Fibroblast of the aortic adventitia (primary cell): ENCODE data around the gene CCDC28B. TPM values are rescaled to one million over a fixed set of nuclear protein-coding genes. Genes with fewer than 3 reads are reported as not detected.

Experiments used
- DNase-seq: peaks from one replicate; pipeline ENCODE4 v3.0.0-alpha.2; 2010; ENCODE audit warnings: low read depth
- H3K4me3 ChIP-seq: 2 replicates; pipeline ENCODE4 v1.5.1; 2011; ENCODE audit warnings: low read depth, mild to moderate bottlenecking, control low read depth, low read length, moderate library complexity
- total RNA-seq: library from RNA; depleted of rRNA; stranded (reverse); fragments of >200 nt; gene quantifications from 2 replicates; pipeline ENCODE4 v1.2.3, GENCODE V29; 2012; ENCODE audit warnings: low replicate concordance
- TF ChIP-seq, protein P1 (sequence below): IDR thresholded peaks from 2 replicates; pipeline ENCODE4 v1.5.1; 2011; ENCODE audit warnings: mild to moderate bottlenecking, low read length, control low read depth, inconsistent platforms; ENCODE audit not compliant: insufficient read depth

CCDC28B gene
- total RNA-seq, 1 donor, result 6.0 TPM

DNA sequence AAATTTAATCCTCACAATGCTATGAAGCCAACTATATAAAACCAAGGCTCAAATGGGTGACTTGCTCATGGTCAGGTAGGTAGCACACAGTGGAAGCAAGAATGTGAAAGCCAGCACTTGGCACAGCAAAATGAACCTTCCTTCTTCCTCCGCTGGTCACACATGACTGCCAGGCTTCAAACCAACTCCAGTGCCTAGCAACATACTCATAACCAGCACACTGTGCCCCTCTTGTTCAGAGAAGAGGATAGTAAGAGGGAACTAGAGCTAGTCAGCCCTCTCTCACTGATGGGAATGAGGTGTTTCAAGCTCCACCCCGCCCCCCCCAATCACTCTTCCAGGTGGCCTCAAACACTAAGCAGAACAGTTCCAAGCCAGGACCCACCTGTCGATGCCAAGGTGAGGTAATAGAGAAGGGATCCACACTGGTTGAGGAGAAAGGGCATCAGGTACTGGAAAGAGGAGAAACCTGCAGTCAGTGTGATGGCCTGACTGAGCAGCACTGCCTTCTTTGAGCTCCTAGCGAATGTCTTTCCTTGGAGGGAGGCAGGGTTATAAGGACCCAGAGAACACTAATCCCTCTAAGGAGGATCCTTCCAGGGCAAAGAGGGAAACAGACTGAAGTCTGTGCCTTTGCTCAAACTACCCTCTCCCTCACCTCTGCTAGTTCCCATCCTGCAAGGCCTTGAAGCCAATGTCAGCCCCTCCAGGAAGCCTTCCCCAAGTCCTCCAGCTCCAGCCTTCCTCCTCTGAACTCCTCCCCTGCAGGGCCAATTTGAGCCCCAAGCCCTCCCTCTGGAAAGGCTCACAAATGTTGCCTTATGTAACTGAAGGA lies 20.6 kb downstream of the CCDC28B start:
- DNase-seq, result no peak
- H3K4me3 ChIP-seq, result peak overlapping the region; percentile 93
- TF ChIP-seq, protein P1, sequence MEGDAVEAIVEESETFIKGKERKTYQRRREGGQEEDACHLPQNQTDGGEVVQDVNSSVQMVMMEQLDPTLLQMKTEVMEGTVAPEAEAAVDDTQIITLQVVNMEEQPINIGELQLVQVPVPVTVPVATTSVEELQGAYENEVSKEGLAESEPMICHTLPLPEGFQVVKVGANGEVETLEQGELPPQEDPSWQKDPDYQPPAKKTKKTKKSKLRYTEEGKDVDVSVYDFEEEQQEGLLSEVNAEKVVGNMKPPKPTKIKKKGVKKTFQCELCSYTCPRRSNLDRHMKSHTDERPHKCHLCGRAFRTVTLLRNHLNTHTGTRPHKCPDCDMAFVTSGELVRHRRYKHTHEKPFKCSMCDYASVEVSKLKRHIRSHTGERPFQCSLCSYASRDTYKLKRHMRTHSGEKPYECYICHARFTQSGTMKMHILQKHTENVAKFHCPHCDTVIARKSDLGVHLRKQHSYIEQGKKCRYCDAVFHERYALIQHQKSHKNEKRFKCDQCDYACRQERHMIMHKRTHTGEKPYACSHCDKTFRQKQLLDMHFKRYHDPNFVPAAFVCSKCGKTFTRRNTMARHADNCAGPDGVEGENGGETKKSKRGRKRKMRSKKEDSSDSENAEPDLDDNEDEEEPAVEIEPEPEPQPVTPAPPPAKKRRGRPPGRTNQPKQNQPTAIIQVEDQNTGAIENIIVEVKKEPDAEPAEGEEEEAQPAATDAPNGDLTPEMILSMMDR, result no peak

DNA sequence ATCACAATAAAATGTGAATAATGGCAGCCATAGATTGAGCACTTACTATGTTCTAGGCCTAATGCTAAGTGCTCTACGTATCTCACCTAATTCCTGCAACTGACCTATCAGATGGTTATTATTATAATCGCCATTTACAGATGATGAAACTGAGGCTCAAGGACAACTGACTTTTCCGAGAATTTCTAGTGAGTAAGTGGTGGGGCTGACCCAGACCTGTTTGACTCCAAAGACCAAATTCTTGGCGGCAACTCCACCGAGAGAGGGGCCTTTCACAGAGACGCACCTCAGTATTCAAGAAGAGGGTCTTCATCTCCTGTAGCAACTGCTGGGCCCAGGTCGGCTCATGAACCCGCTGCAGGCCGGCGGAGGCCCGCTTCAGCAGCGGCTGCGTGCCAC lies 21.2 kb downstream of the CCDC28B start:
- peak overlapping the region; percentile 93 for H3K4me3 ChIP-seq
- DNase-seq, result peak; percentile 42
- TF ChIP-seq, protein P1, result no peak

DNA sequence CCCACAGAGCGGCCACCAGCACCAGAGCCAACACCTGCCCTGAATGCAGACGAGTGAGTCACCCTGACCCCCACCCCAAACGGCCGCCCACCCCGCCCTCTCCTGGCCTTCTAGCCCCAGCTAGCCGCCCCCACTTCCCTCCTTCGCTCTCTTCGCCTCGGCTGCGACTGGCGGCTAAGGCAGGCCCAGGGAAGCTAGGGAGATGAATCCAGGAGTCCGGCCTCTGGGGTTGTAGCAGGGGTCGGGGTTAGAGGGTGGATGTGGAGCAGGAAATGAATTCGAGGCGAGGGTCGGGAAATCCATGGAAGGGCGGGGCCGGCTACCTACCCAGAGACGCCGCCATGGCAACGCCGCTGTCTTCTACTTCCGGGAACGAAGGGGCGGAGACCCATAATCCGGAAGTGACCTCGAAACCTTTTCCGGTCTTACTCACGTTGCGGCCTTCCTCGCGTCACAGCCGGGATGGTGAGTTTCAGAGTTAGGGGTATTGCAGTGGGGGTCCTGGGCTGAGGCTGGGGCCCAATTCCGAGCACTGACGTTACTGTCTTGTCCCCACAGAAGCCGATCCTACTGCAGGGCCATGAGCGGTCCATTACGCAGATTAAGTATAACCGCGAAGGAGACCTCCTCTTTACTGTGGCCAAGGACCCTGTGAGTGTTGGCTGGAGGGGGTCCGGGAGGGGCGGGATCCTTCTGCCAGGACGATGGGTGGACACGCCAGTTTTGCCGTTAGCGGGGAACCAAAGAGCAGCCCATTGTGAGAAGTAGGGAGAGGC lies 21.8 kb downstream of the CCDC28B start, which contains the start of the genes EIF3I and TMEM234:
TSS of gene EIF3I (plus strand) at position 428 of the 776 bp plus-strand sequence. CDS start at position 463, 35 bp downstream.
TSS of gene TMEM234 (minus strand) at position 374 of the 776 bp plus-strand sequence. CDS start at position 343, 31 bp downstream.
- TF ChIP-seq, protein P1, result no peak
- peak within 1 kb of the TSS; percentile 93 for H3K4me3 ChIP-seq
- DNase-seq, result peak; percentile 92

DNA sequence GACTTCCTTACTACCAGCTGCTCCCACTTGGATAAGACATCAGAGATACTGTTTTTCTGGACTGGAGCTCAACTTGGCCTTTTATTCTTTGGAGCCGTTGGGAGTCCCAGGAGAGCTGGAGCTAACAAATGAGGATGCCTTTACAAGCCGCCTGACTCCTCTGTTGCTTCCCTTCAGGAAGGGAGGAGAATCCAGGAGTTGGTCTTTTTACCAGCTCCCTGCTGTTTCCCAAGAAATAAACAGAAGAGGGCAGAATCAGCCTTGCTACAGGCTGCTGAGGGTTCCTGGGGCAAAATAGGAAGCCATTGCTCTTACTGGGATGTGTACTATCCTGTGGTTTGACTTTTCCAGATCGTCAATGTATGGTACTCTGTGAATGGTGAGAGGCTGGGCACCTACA lies 23.3 kb downstream of the CCDC28B start:
- H3K4me3 ChIP-seq, result peak overlapping the region; percentile 35
- TF ChIP-seq, protein P1, result no peak
- DNase-seq, result peak; percentile 41

GRCh38 chr1:32224285-32224684 lies 23.9 kb downstream of the CCDC28B start:
- no peak overlapping the region for H3K4me3 ChIP-seq
- TF ChIP-seq, protein P1, result no peak
- no peak for DNase-seq

GRCh38 chr1:32228771-32229170 lies 28.4 kb downstream of the CCDC28B start:
- DNase-seq, result no peak
- TF ChIP-seq, protein P1, result no peak
- H3K4me3 ChIP-seq, result no peak overlapping the region
